ENCODE data around the gene SERPINB6.
A peak's percentile ranks its signal among the peaks of the same experiment; 100 is the strongest.
"Not testable (repeated sequence)": the region's sequence is repeated elsewhere in the genome, so short reads cannot be mapped to it uniquely, and the experiment has no call there.

The SERPINB6 gene

DNA sequence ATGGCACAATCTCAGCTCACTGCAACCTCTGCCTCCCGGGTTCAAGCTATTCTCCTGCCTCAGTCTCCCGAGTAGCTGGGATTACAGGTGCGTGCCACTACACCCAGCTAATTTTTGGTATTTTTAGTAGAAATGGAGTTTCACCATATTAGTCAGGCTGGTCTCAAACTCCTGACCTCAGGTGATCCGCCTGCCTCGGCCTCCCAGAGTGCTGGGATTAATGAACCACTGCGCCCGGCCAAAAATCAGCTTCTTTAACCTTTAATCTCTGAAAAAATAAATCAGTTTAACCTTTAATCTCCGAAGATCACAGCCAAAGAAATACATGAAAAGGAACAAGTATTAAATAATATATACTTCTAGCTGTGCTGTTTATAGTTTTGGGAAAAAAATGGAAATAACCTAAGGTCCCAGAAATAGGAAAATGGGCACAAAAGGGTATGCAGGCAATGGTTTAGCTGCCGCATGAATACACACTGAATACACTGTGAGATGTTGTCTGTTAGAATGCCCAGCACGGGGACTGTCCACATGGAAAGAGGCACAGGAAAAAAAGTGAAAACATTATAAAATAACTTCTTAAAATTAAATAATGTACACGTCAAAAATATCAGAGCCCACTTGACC is 29.9 kb upstream of the SERPINB6 start:
- no peak overlapping the region for H3K27ac ChIP-seq (ENCODE audit: low read depth, low read length)
- H3K27me3 ChIP-seq (ENCODE audit: control insufficient read depth in 1 of 2, insufficient read depth in 2 of 2, low read length in 2 of 2), result no peaks in the 10 kb centered on the region
- peaks cover 9 to 17% of the 10 kb centered on the region in 2 donors for H3K4me1 ChIP-seq (ENCODE audit: control insufficient read depth in 1 of 2, insufficient read depth in 2 of 2, low read length in 2 of 2)
- no peak overlapping the region for H3K4me3 ChIP-seq (ENCODE audit: low read depth in 1 of 2, low read length in 2 of 2)
- peaks cover 4 to 20% of the 10 kb centered on the region in 2 donors for H3K36me3 ChIP-seq (ENCODE audit: control insufficient read depth in 1 of 2, insufficient read depth in 2 of 2, low read length in 2 of 2)
- H3K9me3 ChIP-seq (ENCODE audit: control insufficient read depth in 1 of 2, low read length in 2 of 2), result no peaks in the 10 kb centered on the region
- H3K9ac ChIP-seq (ENCODE audit: low read depth in 1 of 2, low read length in 2 of 2), result no peak overlapping the region

- Histone ChIP-seq H3K27ac (ENCODE audit: low read depth, low read length) (peak within 1 kb of the TSS; percentile 87), H3K4me3 (ENCODE audit: low read depth in 1 of 2, low read length in 2 of 2) (peak within 1 kb of the TSS; percentile 84 to 87), H3K27me3 (ENCODE audit: control insufficient read depth in 1 of 2, insufficient read depth in 2 of 2, low read length in 2 of 2) (no peaks in the 10 kb centered on the region), H3K9me3 (ENCODE audit: control insufficient read depth in 1 of 2, low read length in 2 of 2) (no peaks in the 10 kb centered on the region), H3K36me3 (ENCODE audit: control insufficient read depth in 1 of 2, insufficient read depth in 2 of 2, low read length in 2 of 2) (peaks cover 0 to 7% of the 10 kb centered on the region in 2 donors), H3K4me1 (ENCODE audit: control insufficient read depth in 1 of 2, insufficient read depth in 2 of 2, low read length in 2 of 2) (peaks cover 9 to 17% of the 10 kb centered on the region in 2 donors), H3K9ac (ENCODE audit: low read depth in 1 of 2, low read length in 2 of 2) (peak within 1 kb of the TSS; percentile 96 to 98)
These were observed 28.5 kb upstream of the SERPINB6 start, which contains the start of gene NQO2 for GRCh38 chr6:2999618-3000557. TSS of gene NQO2 (plus strand) at chr6:2999894. CDS start at chr6:3006553, 6,659 bp downstream.

DNA sequence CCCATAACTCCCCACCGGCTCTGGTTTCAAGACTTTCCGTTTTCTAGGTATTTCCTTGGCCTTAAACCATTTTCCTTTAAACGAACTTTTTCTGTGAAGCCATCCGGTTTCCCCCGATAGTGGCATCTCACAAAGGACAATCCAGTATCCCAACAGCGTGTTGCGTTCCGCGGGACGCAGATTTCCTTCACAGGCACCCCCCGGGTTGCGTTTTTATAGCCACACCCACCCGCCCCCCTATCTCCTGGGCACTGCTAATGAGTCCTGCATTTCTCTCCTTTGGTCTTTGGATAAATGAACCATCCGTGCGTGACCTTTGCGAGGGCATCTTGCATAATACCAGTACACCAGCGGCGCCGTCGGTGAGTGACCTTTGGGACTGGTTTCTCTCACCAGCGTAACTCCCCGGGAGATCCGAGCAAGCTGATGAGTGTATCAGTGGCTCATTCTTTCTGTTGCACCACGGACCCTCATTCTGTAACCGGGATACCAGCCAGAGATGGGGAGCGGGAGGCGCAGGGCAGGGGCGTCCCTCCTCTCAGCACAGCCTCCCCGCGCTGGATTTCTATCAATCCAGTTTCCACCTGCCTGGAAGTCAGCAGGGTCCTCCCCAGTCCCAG is 27.7 kb upstream of the SERPINB6 start:
- no peaks in the 10 kb centered on the region for H3K9me3 ChIP-seq (ENCODE audit: control insufficient read depth in 1 of 2, low read length in 2 of 2)
- H3K27ac ChIP-seq (ENCODE audit: low read depth, low read length), result peak overlapping the region; percentile 75
- peak overlapping the region; percentile 72 to 73 for H3K4me3 ChIP-seq (ENCODE audit: low read depth in 1 of 2, low read length in 2 of 2)
- H3K36me3 ChIP-seq (ENCODE audit: control insufficient read depth in 1 of 2, insufficient read depth in 2 of 2, low read length in 2 of 2), result peaks cover 0 to under 1% of the 10 kb centered on the region in 2 donors
- H3K4me1 ChIP-seq (ENCODE audit: control insufficient read depth in 1 of 2, insufficient read depth in 2 of 2, low read length in 2 of 2), result peaks cover 9 to 17% of the 10 kb centered on the region in 2 donors
- no peaks in the 10 kb centered on the region for H3K27me3 ChIP-seq (ENCODE audit: control insufficient read depth in 1 of 2, insufficient read depth in 2 of 2, low read length in 2 of 2)
- H3K9ac ChIP-seq (ENCODE audit: low read depth in 1 of 2, low read length in 2 of 2), result peak overlapping the region; percentile 29 to 57

DNA sequence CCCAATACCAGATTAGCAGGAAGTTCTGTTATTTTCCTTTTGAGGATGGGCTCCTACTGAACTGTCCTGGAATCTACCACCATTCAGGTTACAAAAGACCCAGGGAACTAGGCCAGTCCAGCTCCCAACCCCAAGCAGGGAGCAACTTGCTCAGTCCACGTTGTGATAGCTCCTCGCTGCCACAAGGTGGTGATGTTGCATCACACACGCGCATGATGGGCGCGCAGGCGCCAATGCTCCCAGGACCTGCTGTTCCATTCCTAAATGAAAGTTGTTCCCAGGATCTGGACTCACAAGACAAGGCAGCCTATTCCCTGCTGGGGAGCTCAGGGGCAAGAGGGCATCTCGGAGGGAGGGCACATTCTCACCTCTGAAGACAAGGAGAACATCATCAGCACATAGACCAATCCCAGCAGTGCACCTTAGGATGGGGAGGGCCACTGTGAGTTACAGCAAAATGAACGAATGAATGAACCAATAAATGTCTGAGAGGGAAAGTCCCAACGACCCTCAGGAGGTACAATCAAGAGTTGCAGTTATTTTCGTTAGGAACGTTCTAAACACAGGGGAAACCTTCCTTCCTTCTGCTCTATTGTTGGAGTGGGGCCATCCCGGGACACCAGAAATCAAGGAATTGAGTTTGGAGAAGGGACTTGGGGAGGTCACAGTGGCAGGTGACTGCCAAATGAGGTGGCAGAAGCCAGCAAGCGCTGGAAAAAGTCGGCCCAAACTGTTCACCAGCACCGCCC is 27.1 kb upstream of the SERPINB6 start:
- Histone ChIP-seq H3K9ac (ENCODE audit: low read depth in 1 of 2, low read length in 2 of 2) (peak overlapping the region; percentile 29 to 57), H3K4me1 (ENCODE audit: control insufficient read depth in 1 of 2, insufficient read depth in 2 of 2, low read length in 2 of 2) (peaks cover 9 to 17% of the 10 kb centered on the region in 2 donors), H3K27ac (ENCODE audit: low read depth, low read length) (peak overlapping the region; percentile 75), H3K4me3 (ENCODE audit: low read depth in 1 of 2, low read length in 2 of 2) (peak overlapping the region; percentile 72 to 73)
- not testable (repeated sequence) for H3K27me3 ChIP-seq (ENCODE audit: control insufficient read depth in 1 of 2, insufficient read depth in 2 of 2, low read length in 2 of 2); H3K9me3 ChIP-seq (ENCODE audit: control insufficient read depth in 1 of 2, low read length in 2 of 2); H3K36me3 ChIP-seq (ENCODE audit: control insufficient read depth in 1 of 2, insufficient read depth in 2 of 2, low read length in 2 of 2)

DNA sequence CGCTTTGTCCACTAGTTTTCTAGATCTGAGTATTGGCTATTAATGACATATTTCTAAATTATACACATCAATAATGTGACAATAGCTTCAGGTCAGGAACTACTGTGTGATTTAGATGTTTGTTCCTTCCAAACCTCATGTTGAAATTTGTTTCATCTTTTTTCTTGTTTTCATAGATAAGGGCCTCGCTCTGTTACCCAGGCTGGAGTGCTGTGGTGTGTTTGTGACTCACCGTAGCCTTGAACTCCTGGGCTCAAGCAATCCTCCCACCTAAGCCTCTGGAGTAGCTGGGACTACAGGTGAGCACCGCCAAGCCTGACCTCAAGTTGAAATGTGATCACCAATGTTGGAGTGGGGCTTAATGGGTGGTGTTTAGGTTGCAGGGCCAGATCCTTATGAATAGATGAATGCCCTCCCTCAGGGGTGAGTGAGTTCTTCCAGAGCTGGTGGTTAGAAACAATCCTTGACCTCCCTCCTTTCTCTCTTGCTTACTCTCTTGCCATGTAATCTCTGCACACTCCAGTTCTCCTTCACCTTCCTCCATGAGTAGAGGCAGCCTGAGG is 22.5 kb upstream of the SERPINB6 start:
- H3K9ac ChIP-seq (ENCODE audit: low read depth in 1 of 2, low read length in 2 of 2), result no peak overlapping the region
- no peaks in the 10 kb centered on the region for H3K27me3 ChIP-seq (ENCODE audit: control insufficient read depth in 1 of 2, insufficient read depth in 2 of 2, low read length in 2 of 2)

GRCh38 chr6:2992330-2992979 is 21.1 kb upstream of the SERPINB6 start:
- H3K36me3 ChIP-seq (ENCODE audit: control insufficient read depth in 1 of 2, insufficient read depth in 2 of 2, low read length in 2 of 2), result no peaks in the 10 kb centered on the region
- H3K27me3 ChIP-seq (ENCODE audit: control insufficient read depth in 1 of 2, insufficient read depth in 2 of 2, low read length in 2 of 2), result no peaks in the 10 kb centered on the region
- no peak overlapping the region for H3K27ac ChIP-seq (ENCODE audit: low read depth, low read length)
- no peak overlapping the region for H3K4me3 ChIP-seq (ENCODE audit: low read depth in 1 of 2, low read length in 2 of 2)
- no peaks in the 10 kb centered on the region for H3K9me3 ChIP-seq (ENCODE audit: control insufficient read depth in 1 of 2, low read length in 2 of 2)
- H3K9ac ChIP-seq (ENCODE audit: low read depth in 1 of 2, low read length in 2 of 2), result no peak overlapping the region
- peaks cover 9 to 11% of the 10 kb centered on the region in 2 donors for H3K4me1 ChIP-seq (ENCODE audit: control insufficient read depth in 1 of 2, insufficient read depth in 2 of 2, low read length in 2 of 2)

More for the DNA sequence above, 22.5 kb upstream of the SERPINB6 start:
- H3K9me3 ChIP-seq (ENCODE audit: control insufficient read depth in 1 of 2, low read length in 2 of 2), result no peaks in the 10 kb centered on the region
- no peak overlapping the region for H3K4me3 ChIP-seq (ENCODE audit: low read depth in 1 of 2, low read length in 2 of 2)
- no peaks in the 10 kb centered on the region for H3K36me3 ChIP-seq (ENCODE audit: control insufficient read depth in 1 of 2, insufficient read depth in 2 of 2, low read length in 2 of 2)
- peaks cover 4 to 5% of the 10 kb centered on the region in 2 donors for H3K4me1 ChIP-seq (ENCODE audit: control insufficient read depth in 1 of 2, insufficient read depth in 2 of 2, low read length in 2 of 2)
- H3K27ac ChIP-seq (ENCODE audit: low read depth, low read length), result no peak overlapping the region

DNA sequence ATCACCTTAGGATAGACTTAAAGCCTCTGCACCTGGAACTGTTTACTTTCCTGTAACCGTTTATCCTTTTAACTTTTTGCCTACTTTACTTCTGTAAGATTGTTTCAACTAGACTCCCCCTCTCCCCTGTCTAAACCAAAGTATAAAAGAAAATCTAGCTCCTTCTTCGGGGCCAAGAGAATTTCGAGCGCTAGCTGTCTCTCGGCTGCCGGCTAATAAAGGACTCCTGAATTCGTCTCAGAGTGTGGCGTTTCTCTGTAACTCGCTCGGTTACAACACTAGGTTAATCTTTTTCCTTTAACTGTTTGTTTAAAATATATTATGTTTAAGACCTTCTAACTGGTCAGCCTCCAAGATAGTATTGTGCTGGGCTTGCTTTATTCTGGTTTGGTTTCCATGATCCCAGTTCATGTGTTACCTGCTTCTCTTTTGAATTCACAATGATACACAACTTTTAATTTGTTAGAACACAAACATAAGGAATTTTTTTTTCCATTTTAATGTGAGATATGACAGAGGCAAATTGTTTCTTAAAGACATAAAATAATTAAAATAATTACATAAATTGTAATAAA is 19.7 kb upstream of the SERPINB6 start:
- peak overlapping the region; percentile 98 for H3K27ac ChIP-seq (ENCODE audit: low read depth, low read length)

GRCh38 chr6:2990248-2990931 is 19.0 kb upstream of the SERPINB6 start:
- H3K27me3 ChIP-seq (ENCODE audit: control insufficient read depth in 1 of 2, insufficient read depth in 2 of 2, low read length in 2 of 2), result no peaks in the 10 kb centered on the region
- H3K9ac ChIP-seq (ENCODE audit: low read depth in 1 of 2, low read length in 2 of 2), result peak overlapping the region; percentile 97 to 98
- no peaks in the 10 kb centered on the region for H3K36me3 ChIP-seq (ENCODE audit: control insufficient read depth in 1 of 2, insufficient read depth in 2 of 2, low read length in 2 of 2)
- H3K4me3 ChIP-seq (ENCODE audit: low read depth in 1 of 2, low read length in 2 of 2), result peak overlapping the region; percentile 85 to 97
- H3K9me3 ChIP-seq (ENCODE audit: control insufficient read depth in 1 of 2, low read length in 2 of 2), result no peaks in the 10 kb centered on the region
- H3K27ac ChIP-seq (ENCODE audit: low read depth, low read length), result peak overlapping the region; percentile 98
- peaks cover 21 to 23% of the 10 kb centered on the region in 2 donors for H3K4me1 ChIP-seq (ENCODE audit: control insufficient read depth in 1 of 2, insufficient read depth in 2 of 2, low read length in 2 of 2)

More for the DNA sequence above, 19.7 kb upstream of the SERPINB6 start:
- Histone ChIP-seq H3K4me3 (ENCODE audit: low read depth in 1 of 2, low read length in 2 of 2) (peak overlapping the region; percentile 85 to 97), H3K36me3 (ENCODE audit: control insufficient read depth in 1 of 2, insufficient read depth in 2 of 2, low read length in 2 of 2) (no peaks in the 10 kb centered on the region), H3K4me1 (ENCODE audit: control insufficient read depth in 1 of 2, insufficient read depth in 2 of 2, low read length in 2 of 2) (peaks cover 21 to 23% of the 10 kb centered on the region in 2 donors), H3K27me3 (ENCODE audit: control insufficient read depth in 1 of 2, insufficient read depth in 2 of 2, low read length in 2 of 2) (no peaks in the 10 kb centered on the region), H3K9ac (ENCODE audit: low read depth in 1 of 2, low read length in 2 of 2) (peak overlapping the region; percentile 97 to 98), H3K9me3 (ENCODE audit: control insufficient read depth in 1 of 2, low read length in 2 of 2) (no peaks in the 10 kb centered on the region)
